Fibroblast of lung (primary cell): ENCODE results near the gene CSF2RB. TPM values are rescaled to one million over a fixed set of nuclear protein-coding genes. Genes with fewer than 3 reads are reported as not detected.

Experiments
- DNase-seq, 2 donors: peaks; one replicate each; pipeline versions ENCODE4 v3.0.0 to v3.0.0-alpha.2; 2010; ENCODE audit warnings: low read depth in 2 of 2
- H2AFZ ChIP-seq: 2 replicates; pipeline ENCODE4 v1.5.1; 2012; ENCODE audit warnings: low read length, control low read depth, inconsistent platforms
- H3K27ac ChIP-seq: 2 replicates; pipeline ENCODE4 v1.5.1; 2011; ENCODE audit warnings: low read length, control low read depth; ENCODE audit not compliant: insufficient read depth
- H3K27me3 ChIP-seq: 2 replicates; pipeline ENCODE4 v1.5.1; 2011; ENCODE audit warnings: mild to moderate bottlenecking, low read length; ENCODE audit not compliant: control insufficient read depth, insufficient read depth
- H3K36me3 ChIP-seq: 2 replicates; pipeline ENCODE4 v1.5.1; 2011; ENCODE audit warnings: low read length; ENCODE audit not compliant: control insufficient read depth, insufficient read depth
- H3K4me1 ChIP-seq: 2 replicates; pipeline ENCODE4 v1.5.1; 2011; ENCODE audit warnings: low read length; ENCODE audit not compliant: control insufficient read depth, insufficient read depth; ENCODE audit errors: extremely low read depth
- H3K4me2 ChIP-seq: 2 replicates; pipeline ENCODE4 v1.5.1; 2011; ENCODE audit warnings: low read length, control low read depth; ENCODE audit not compliant: insufficient read depth; ENCODE audit errors: extremely low read depth
- H3K4me3 ChIP-seq, 4 experiments: fragments of 200-600 bp in 1 of 4; sonication (generic) in 1 of 4; replicated peaks in 1 of 4; 2 replicates each; pipeline ENCODE4 v1.5.1; 2011 to 2016; ENCODE audit warnings: low read length in 4 of 4, low read depth in 3 of 4, mild to moderate bottlenecking in 3 of 4, control low read depth in 2 of 4, inconsistent platforms in 1 of 4, mixed read lengths in 1 of 4; ENCODE audit not compliant: insufficient read depth in 1 of 4; ENCODE audit errors: control extremely low read depth in 1 of 4
- H3K79me2 ChIP-seq: 2 replicates; pipeline ENCODE4 v1.5.1; 2012; ENCODE audit warnings: mild to moderate bottlenecking, low read length, inconsistent platforms; ENCODE audit not compliant: control insufficient read depth, insufficient read depth
- H3K9ac ChIP-seq: 2 replicates; pipeline ENCODE4 v1.5.1; 2011; ENCODE audit warnings: mild to moderate bottlenecking, low read length, control low read depth; ENCODE audit not compliant: insufficient read depth
- H3K9me3 ChIP-seq: 2 replicates; pipeline ENCODE4 v1.5.1; 2012; ENCODE audit warnings: low read depth, low read length; ENCODE audit not compliant: control insufficient read depth, insufficient read depth
- H4K20me1 ChIP-seq: 2 replicates; pipeline ENCODE4 v1.5.1; 2011; ENCODE audit warnings: low read length; ENCODE audit not compliant: control insufficient read depth, insufficient read depth; ENCODE audit errors: extremely low read depth
- EZH2 ChIP-seq: IDR thresholded peaks from 2 replicates; pipeline ENCODE4 v1.5.1; 2012; ENCODE audit warnings: low read length, control low read depth, mild to moderate bottlenecking; ENCODE audit errors: missing control alignments
- polyA plus RNA-seq, 2 donors: library from polyadenylated mRNA; depleted of rRNA in 1 of 2; stranded (reverse) in 1 of 2; unstranded in 1 of 2; fragments of >200 nt; gene quantifications; 2 replicates each; pipeline ENCODE4 v1.2.1, GENCODE V29; 2011 to 2012; ENCODE audit warnings: missing spikeins in 1 of 2
- total RNA-seq: library from RNA; depleted of rRNA; stranded (reverse); fragments of >200 nt; gene quantifications from 2 replicates; pipeline ENCODE4 v1.2.1, GENCODE V29; 2014
- TF ChIP-seq, protein P1 (sequence below), 2 donors: IDR thresholded peaks in 1 of 2; conservative IDR thresholded peaks in 1 of 2; 1 replicate in 1 of 2; 2 replicates in 1 of 2; pipeline ENCODE4 v1.5.1; 2011 to 2012; ENCODE audit warnings: low read length in 2 of 2, control low read depth in 1 of 2, inconsistent platforms in 1 of 2, low read depth in 1 of 2, mild to moderate bottlenecking in 1 of 2

CSF2RB gene
- total and polyA plus RNA-seq, 2 donors (not counting 1 experiment from before 2014, with no cell fraction given), result not detected

DNA sequence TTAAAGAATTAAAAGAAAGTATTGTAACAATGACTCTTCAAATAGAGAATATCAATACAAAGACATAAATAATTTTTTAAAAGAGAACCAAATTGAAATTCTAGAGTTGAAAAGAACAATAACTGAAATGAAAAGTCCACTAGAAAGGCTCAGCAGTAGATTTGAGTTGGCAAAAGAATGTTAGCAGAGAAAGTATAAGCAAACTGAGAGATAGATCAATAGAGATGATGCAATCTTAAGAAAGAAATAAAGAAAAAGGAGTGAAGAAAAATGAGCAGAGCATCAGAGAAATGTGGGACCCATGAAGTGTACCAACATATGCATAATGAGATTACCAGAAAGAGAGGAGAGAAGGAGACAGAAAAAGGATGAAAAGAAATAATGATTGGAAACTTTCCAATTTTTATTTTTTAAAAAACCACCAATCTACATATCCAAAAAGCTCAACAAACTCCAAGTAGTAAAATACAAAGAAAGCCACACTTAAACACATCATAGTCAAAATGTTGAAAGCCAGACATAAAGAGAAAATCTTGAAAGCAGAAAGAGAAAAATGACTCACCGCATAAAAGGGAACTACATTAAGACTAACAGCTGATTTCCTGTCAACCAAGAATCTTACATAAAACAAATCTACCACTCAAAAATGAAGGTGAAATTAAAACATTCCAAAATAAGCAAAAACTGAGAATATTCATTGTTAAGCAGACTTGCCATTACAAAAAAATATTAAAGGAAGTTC lies 31.8 kb upstream of the CSF2RB start:
- no peak overlapping the region for H3K4me3 ChIP-seq
- H4K20me1 ChIP-seq, result no peaks in the 10 kb centered on the region
- H3K36me3 ChIP-seq, result no peaks in the 10 kb centered on the region
- H3K27ac ChIP-seq, result no peak overlapping the region
- H3K4me1 ChIP-seq, result no peaks in the 10 kb centered on the region
- no peak overlapping the region for H3K4me2 ChIP-seq
- H3K9me3 ChIP-seq, result no peaks in the 10 kb centered on the region
- H3K9ac ChIP-seq, result no peak overlapping the region
- H2AFZ ChIP-seq, result no peak overlapping the region
- H3K79me2 ChIP-seq, result no peaks in the 10 kb centered on the region
- TF ChIP-seq EZH2, result no peak
- TF ChIP-seq, protein P1, sequence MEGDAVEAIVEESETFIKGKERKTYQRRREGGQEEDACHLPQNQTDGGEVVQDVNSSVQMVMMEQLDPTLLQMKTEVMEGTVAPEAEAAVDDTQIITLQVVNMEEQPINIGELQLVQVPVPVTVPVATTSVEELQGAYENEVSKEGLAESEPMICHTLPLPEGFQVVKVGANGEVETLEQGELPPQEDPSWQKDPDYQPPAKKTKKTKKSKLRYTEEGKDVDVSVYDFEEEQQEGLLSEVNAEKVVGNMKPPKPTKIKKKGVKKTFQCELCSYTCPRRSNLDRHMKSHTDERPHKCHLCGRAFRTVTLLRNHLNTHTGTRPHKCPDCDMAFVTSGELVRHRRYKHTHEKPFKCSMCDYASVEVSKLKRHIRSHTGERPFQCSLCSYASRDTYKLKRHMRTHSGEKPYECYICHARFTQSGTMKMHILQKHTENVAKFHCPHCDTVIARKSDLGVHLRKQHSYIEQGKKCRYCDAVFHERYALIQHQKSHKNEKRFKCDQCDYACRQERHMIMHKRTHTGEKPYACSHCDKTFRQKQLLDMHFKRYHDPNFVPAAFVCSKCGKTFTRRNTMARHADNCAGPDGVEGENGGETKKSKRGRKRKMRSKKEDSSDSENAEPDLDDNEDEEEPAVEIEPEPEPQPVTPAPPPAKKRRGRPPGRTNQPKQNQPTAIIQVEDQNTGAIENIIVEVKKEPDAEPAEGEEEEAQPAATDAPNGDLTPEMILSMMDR (conservative IDR thresholded peaks at IDR 0.05 in 1 of 2, IDR thresholded peaks at IDR 0.05 in 1 of 2; ENCODE audit: low read depth in 1 of 2, low read length in 2 of 2), result no peak
- peaks cover 3% of the 10 kb centered on the region for H3K27me3 ChIP-seq
- peak in 1 of 2 donors; percentile 8 for DNase-seq

GRCh38 chr22:36884349-36885158 lies 28.9 kb upstream of the CSF2RB start:
- Histone ChIP-seq H3K4me3 (no peak overlapping the region), H2AFZ (no peak overlapping the region), H3K79me2 (no peaks in the 10 kb centered on the region), H3K27ac (no peak overlapping the region), H3K9me3 (no peaks in the 10 kb centered on the region), H3K4me1 (no peaks in the 10 kb centered on the region), H3K4me2 (no peak overlapping the region), H4K20me1 (no peaks in the 10 kb centered on the region), H3K9ac (no peak overlapping the region), H3K27me3 (no peaks in the 10 kb centered on the region), H3K36me3 (no peaks in the 10 kb centered on the region)
- DNase-seq, result peak in 1 of 2 donors; percentile 40
- TF ChIP-seq, protein P1 (conservative IDR thresholded peaks at IDR 0.05 in 1 of 2, IDR thresholded peaks at IDR 0.05 in 1 of 2; ENCODE audit: low read depth in 1 of 2, low read length in 2 of 2), result no peak
- no peak for TF ChIP-seq EZH2

DNA sequence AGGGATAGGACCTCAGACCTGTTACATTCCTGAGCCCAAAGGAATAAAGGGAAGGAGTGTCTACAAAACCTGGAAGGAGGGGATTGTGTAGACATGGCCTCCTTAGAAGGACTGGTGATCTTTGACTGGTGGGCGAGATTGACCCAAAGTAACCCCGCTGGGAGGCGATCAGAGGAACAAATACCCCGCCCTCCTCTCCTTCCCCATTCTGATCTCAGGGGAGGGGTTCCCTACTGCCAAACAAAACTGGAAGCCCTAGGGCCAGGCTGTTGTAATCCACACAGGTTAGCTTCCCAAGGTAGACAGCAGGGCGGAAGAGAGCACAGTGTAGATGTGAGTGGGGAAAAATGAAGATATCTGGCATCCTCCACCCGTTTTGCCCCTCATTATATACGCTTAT lies 28.0 kb upstream of the CSF2RB start:
- no peak for DNase-seq
- Histone ChIP-seq H3K9me3 (no peaks in the 10 kb centered on the region), H3K27ac (no peak overlapping the region), H3K4me2 (no peak overlapping the region), H4K20me1 (no peaks in the 10 kb centered on the region), H2AFZ (no peak overlapping the region), H3K27me3 (no peaks in the 10 kb centered on the region), H3K79me2 (no peaks in the 10 kb centered on the region), H3K4me3 (no peak overlapping the region), H3K9ac (no peak overlapping the region), H3K36me3 (no peaks in the 10 kb centered on the region), H3K4me1 (no peaks in the 10 kb centered on the region)
- TF ChIP-seq, protein P1 (conservative IDR thresholded peaks at IDR 0.05 in 1 of 2, IDR thresholded peaks at IDR 0.05 in 1 of 2; ENCODE audit: low read depth in 1 of 2, low read length in 2 of 2), result no peak
- no peak for TF ChIP-seq EZH2
